Stimulated activated CD8-positive, alpha-beta memory T cell treated with anti-CD3 and anti-CD28 coated beads, Interleukin-4, amount 100 ng/mL, for 4 hours (primary cell): ENCODE measurements around the gene CHD5.
"Not testable (repeated sequence)": the region's sequence is repeated elsewhere in the genome, so short reads cannot be mapped to it uniquely, and the experiment has no call there.

Experiments used
- DNase-seq, 2 donors: peaks; one replicate each; pipeline ENCODE4 v3.0.0-alpha.2; 2020; ENCODE audit warnings: low read depth in 2 of 2, low spot score in 1 of 2

The CHD5 gene

DNA sequence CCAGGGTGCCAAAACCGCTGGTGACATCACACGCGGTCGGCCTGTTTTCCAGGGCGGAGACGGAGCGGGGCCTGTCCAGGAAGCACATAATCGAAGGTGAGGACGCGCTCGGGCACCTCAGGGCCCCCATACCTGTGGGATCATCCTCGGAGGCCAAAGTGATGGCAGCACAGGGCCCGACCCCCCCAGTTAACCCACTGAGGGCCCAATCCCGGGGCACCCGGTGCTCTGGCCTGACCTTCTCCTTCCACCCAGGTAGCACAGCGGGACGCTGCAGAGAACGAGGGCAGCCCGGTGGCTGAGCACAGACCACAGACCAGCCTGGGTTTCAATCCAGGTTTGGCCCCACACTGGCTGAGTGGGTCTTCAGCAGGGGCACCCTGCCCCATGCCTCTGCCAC is 91.2 kb downstream of the CHD5 start:
- DNase-seq = no peak

GRCh38 chr1:6087958-6088357 is 92.2 kb downstream of the CHD5 start:
- no peak for DNase-seq

DNA sequence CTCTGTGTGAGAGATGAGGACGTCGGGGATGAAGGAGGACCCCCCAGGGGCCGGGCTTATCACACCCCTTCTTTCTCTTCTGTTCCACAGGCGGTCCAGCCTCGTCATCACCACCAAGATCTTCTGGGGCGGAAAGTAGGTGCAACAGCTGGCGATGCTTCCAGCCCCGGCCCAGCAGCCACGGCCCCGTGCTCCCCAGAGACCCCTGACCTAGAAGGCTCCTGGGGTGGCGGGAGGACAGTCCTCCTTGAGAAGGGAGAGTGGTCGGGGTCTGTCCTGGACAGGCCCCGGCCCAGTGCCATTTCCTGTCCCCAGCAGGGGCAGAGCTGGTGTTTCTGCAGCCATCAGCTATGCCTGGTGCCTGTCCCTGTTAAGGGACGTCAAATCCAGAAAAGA is 92.7 kb downstream of the CHD5 start:
- no peak for DNase-seq

- DNase-seq = no peak
Observed at GRCh38 chr1:6086762-6087376, 93.3 kb downstream of the CHD5 start.

DNA sequence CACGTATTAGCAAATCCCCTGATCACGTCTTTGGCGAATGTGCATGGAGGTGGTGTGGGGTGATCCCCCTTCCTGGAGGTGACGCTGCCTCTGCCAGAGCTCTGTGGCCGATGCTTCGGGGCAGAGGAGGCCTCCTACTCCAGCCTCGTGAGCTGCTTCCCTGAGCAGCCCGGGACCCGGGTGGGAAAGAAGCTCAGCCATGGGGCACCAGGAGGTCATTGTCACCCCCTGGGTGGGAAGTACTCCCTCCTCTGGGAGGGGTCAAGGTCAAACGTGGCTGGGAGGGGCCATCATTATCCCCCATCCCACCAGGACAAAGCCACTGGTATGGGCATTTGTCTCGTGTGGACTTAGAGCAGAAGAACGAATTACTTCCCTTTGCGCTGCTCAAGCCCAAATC is 93.8 kb downstream of the CHD5 start:
- DNase-seq = no peak

DNA sequence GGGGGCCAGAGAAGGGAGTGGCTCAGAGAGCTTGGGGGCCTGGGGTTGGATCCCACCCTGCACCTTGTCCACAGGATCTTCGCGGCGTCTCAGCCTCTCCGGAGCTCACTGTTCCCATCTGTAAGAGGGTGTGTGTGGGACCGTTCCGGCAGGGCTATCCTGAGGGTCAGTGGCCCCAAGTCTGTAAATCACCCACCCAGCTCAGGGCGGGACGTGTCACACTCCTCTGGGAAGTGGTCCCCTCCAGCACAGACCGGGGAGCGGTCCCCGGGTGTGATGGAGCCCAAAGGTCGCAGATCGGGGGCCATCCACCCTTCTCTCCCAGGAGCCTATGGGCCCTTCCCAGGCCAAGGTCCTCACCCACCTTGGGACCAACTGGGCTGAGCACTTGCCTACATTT is 94.5 kb downstream of the CHD5 start:
- DNase-seq = no peak

GRCh38 chr1:6084781-6085495 is 95.2 kb downstream of the CHD5 start:
- DNase-seq = no peak

DNA sequence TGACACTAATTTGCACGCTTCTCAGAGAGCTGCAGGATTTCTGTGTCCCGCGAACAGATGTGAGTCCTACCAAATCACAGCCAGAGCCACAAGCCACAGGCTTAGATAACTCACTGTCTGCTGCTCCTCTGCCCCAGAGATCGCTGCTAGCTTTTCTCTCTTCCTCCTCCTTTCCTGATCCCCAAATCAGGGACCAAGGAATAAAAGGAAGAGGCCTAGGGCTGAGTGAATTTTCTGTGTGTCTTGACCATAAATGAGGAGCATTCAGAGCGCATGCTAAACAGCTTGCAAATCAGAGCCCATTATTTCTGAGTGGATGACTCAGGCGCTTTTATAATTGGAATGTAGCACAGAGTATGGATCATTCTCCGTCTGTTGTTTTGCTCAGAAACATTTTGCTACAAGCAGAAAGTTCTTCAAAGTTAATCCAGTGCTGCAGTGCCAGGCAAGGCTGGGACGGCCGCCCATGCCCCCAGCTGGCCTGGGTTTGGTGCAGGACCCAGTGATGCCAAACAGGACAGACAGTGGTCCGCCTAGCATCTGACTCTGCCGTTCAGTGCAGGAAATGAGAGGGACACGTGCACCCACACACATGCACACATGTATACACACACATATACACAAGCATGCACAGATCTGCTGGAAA is 96.2 kb downstream of the CHD5 start:
- DNase-seq = no peak

DNA sequence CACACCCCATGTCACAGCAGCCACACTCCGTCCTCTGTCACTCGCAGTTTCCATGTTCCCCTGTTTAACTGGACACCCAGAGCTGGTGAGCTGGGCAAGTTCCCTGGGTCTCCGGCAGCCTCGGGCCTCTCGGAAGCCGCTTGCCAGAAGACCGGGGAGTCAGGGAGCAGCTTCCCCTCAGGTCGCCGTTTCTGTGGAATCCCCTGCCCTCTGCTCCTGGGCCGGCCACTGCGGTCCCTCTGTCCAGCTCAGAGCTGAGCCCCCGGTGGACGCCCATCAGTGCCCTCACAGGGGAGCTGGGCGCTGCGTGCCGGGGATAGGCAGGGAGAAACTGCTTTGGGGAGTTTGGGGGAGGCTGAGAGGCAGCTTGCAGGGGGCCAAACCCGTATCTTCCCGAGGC is 96.7 kb downstream of the CHD5 start:
- no peak for DNase-seq

DNA sequence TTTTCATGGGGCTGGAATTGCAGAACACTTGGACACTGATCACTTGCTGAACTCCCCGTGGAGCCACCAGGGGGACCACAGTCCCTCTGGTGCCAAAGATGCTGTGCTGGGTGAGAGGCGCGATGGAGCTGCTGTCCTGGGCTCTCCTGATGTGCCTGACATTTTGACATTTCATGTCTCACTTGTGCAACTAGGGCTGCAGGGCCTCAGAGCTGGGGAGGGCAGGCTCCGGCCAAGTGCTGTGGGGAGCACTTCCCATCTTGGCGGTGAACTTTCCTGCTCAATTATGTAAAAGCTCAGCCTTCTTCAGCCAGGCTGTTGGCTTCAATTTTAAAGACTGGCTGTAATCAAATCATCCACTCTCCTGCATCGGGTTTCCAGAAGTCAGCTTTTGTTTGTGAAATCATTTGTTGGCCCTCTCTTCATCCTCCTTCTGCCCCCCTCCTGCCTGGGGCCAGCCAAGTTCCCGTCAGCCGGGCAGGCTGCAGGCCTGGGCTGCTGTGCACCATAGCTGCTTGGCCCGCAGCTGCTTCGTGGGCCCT is 97.6 kb downstream of the CHD5 start:
- DNase-seq = no peak

DNA sequence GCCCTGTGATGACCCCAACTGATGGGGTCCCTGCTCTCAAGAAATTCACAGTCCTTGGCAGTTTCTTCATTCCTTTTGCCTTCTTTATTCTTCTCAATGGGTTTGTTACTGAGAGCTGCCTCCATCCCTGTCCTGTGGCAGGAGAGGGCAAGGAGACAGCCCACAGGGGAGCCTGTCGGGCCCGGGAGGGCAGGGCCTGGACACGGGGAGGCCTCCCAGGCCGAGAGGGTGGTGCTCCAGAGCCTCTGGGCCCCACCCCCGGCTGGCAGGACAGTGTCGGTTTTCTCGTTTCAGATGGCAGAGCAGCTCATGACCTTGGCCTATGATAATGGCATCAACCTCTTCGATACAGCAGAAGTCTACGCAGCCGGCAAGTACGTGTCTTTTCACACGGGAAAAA is 98.2 kb downstream of the CHD5 start:
- no peak for DNase-seq

- DNase-seq = no peak
Observed at GRCh38 chr1:6080469-6080868, 99.7 kb downstream of the CHD5 start.

DNA sequence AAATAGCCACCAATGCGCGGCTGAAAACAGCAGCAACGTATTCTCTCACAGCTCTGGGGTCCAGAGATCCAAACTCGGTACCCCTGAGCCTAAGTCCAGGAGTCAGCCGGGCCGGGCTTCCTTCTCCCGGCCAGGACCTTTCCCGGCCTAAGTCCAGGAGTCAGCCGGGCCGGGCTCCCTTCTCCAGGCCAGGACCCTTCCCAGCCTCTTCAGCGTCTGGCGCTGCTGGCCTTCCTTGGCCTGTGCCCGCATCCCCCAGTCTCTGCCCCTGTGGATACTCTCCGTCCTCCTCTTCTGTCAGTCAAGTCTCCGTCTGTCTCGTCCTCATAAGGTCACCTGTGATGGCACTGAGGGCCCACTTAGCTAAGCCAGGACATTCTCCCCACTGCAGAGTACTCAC is 102.2 kb downstream of the CHD5 start:
- DNase-seq = no peak

DNA sequence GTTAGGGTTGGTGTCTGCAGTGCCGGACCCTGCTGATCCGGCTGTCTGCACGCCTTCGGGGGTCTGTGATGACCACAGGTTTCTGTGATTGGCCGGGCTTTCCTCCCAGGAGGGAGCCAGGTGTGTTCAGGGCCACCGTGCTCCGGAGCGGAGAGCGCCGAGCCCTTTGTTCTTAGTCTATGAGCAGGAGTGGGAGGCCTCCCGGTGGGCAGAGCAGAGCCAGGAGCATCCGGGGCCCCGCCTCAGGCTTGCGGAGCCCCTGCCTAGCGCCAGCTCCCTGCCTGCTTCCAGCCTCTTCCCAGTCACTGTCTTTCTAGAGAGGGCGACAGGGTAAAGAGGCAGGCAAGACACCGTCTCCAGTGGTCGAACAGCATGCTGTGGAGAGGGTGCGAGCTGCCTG is 102.6 kb downstream of the CHD5 start:
- no peak for DNase-seq

GRCh38 chr1:6077061-6077460 is 103.1 kb downstream of the CHD5 start:
- not testable (repeated sequence) for DNase-seq

GRCh38 chr1:6075748-6076147 is 104.4 kb downstream of the CHD5 start:
- no peak for DNase-seq

DNA sequence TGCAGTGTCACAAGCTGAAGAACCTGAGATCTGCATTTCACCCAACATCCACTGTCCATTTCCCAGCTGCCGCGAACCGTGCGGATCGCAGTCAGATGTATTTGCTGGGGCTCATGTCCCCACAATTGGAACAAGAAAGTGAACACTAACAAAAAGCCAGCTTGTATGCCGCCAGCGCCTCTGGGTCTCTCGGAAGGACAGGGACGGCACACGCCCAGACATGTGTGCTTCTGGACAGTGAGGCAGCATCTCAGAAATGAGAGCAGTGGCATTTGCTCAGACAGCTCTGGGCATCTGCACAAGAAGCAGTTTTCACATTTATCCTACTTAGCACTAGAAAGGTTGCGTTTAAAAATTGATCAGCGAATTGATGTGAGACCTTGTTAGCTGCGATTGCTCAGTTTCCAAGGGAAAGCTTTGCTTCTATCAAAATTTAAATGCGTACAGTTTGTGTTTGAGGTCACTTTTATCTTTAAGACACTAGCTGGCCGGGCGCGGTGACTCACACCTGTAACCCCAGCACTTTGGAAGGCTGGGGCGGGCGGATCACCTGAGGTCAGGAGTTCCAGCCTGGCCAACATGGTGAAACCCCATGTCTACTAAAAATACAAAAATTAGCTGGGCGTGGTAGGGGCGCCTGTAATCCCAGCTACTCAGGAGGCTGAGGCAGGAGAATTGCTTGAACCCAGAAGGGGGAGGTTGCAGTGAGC is 105.8 kb downstream of the CHD5 start:
- no peak for DNase-seq

- no peak for DNase-seq
Observed at GRCh38 chr1:6073480-6074053, 106.6 kb downstream of the CHD5 start.

- DNase-seq = no peak
Observed at GRCh38 chr1:6072774-6073479, 107.2 kb downstream of the CHD5 start.

DNA sequence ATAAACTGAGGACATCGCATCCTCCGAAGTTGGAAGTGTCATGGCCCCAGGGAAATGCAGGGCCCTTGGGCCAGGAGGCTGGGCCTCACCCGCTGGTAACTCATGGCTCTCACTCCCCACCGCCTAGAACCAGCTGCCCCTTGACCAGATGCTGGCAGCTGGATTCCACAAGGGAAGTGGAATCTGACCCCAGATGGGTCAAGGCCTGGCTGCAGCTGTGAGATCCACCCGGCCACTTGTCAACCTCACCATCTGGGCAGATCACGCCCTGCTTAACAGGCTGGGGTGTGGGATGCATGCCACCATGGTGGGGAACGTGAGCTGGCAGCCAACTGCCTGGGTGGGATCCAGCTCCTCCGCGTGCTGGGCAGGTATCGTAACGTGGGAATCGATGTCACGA is 108.9 kb downstream of the CHD5 start:
- DNase-seq = no peak

DNA sequence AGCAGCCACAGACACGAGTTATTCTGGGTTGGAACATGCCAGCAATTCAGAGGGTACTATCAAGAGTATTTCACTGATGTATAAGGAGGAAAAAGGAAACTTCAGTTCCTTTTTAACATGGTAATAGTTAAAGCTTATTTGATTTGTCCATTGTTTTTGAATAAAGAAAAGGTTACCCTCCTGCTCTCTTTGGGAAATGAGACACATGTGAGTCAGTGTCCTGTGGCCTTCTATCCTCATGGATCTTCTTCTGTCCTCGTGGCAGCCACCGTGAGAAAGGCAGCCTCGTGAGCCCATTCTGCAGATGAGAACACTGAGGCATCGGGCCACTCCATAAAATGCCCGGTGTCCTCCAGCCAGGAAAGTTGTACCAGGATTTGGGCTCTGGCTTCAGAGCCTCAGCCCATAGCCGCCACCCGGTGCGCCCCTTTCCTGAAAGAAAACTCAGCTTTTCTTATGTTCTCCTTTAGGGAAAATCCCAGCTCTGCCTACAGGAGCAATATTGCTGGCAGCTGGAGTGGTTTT is 109.6 kb downstream of the CHD5 start:
- DNase-seq = no peak
